ENCODE data around the gene CEP126.
"Not testable (repeated sequence)": the region's sequence is repeated elsewhere in the genome, so short reads cannot be mapped to it uniquely, and the experiment has no call there.

Gene CEP126

GRCh38 chr11:101929294-101929915, 14.6 kb downstream of the CEP126 start:
- DNase-seq (ENCODE audit: low spot score): no peak

DNA sequence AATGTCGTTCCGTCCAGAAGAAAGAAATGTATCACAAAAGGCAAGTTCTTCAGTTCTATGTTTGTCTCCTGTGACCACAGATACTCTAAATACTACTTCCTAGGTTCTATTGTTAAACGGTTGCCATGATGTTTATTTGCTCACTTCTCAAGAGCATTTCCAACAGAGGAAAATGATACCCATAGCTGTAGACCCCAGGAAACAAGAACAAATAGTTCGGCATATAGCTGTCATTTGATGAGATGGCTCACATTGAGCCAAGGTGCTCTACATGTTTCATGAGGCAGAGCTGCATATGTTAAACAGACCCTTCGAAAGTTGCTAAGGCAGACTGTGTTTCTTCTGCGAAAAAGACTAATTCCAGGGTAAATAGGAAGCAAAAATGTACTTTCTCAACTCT, 16.9 kb downstream of the CEP126 start:
- no peak for DNase-seq (ENCODE audit: low spot score)

- DNase-seq (ENCODE audit: low spot score): no peak
Measured at GRCh38 chr11:101940901-101941520, 26.2 kb downstream of the CEP126 start.

GRCh38 chr11:101944923-101945322, 30.1 kb downstream of the CEP126 start:
- DNase-seq (ENCODE audit: low spot score): no peak

DNA sequence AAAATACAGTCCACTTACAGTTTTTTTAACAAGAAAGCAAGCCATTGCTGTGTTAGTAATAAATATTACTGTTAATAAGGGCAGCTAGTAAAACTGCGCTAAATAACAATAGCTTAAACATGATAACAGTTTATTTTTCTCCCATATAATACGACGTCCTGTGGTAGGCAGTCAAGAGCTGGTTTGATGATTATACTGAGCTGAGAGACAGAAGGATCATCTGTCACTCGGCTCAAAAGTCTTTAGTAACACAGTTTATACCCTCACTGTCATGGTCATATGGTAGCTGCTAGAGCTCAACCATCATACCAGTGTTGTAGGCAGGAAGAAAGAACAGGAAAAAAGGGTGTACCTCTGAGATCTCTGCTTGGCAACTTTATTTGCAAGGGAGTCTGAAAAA, 30.6 kb downstream of the CEP126 start:
- no peak for DNase-seq (ENCODE audit: low spot score)

DNA sequence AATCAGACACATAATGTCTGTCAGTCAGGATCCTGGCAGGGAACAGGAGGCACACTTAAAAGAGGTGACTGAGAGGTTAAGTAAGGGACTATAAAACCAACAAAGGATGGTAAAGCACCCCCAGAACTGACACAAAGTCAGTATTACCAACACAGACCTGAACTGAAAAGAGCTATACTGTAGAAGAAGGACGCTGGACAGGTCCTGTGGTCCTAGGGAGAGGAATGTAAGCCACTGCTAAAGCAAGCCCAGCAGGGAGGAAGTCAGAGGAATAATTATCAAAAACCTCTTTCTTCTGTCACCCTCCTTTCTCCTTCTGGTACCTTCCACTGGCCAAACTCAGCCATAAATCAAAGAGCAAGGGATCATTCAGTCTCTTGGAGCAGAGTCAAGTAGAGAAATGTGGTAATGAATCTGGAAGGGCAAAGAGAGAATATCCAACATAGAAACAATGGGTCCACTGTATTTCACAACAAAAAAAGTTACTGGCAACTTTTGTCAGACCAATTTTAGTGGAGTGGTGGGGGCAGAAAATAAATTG, 34.9 kb downstream of the CEP126 start:
- DNase-seq (ENCODE audit: low spot score): no peak

DNA sequence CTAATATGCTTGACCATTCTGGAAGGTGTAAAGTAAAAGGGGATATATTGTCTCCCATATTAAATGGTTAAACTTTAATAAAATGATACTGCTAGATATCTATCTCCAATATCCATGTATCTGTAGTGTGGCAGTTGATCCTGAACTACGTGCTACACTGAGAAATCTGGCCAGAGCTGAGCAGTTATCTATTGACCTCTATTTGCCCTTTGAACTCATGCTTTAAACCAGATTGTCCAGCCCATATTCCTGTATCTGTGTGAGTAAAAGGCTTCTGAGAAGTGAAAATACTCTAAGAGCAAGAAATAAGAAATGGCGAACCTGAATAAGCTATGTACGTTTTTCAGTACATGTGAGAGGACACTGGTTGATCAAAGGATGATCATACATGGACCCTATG, 40.5 kb downstream of the CEP126 start:
- DNase-seq (ENCODE audit: low spot score): no peak

DNA sequence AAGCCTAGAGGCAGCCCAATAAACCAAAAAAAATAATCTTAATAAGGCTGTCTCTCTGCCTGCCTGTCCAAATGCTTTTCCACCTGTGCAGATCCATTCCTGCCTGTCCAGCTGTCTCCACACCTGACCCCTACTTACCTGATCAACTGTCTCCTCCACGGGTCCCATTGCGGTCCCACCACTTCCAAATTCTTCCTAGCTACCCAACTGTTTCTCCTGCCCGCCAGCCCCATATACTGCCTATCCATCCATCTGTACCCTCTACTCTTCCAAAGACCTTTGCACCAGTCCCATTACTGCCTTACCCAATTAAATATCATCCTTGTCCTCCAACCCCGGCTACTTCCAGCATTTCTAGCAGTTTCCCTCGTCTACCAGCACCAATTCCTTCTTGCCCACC, 40.9 kb downstream of the CEP126 start:
- DNase-seq (ENCODE audit: low spot score): no peak

GRCh38 chr11:101960231-101960630, 45.4 kb downstream of the CEP126 start:
- no peak for DNase-seq (ENCODE audit: low spot score)

DNA sequence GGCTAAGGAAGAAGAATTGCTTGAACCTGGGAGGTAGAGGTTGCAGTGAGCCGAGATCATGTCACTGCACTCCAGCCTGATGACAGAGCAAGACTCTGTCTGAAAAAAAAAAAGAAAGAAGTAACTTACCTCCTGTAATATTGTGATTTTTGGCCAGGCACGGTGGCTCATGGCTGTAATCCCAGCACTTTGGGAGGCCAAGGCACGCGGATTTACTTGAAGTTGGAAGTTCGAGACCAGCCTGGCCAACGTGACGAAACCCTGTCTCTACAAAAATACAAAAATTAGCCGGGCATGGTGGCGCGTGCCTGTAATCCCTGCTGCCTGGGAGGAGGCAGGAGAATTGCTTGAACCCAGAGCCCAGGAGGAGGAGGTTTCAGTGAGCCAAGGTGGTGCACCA, 49.4 kb downstream of the CEP126 start:
- not testable (repeated sequence) for DNase-seq (ENCODE audit: low spot score)

- no peak for DNase-seq (ENCODE audit: low spot score)
Measured at GRCh38 chr11:101974255-101974654, 59.4 kb downstream of the CEP126 start.

DNA sequence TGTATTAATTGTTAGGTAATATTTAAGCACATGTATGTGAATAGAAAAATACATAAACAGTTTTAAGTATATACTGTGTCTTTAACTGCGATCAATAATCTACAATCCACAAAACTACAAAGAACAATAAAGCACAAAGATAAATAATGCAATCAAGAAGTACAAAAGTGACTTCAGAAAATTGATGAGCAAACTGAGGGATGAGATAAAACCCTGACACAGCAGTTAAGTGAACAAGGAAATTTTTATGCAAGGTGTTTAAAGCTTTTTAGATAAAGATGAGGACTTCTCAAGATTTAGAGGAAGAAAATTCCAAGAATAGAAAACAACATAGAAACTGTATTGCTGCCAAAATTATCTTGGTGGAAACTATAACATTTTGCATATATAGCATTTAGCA, 60.0 kb downstream of the CEP126 start:
- no peak for DNase-seq (ENCODE audit: low spot score)

GRCh38 chr11:101975734-101976133, 60.9 kb downstream of the CEP126 start:
- DNase-seq (ENCODE audit: low spot score): no peak

- no peak for DNase-seq (ENCODE audit: low spot score)
Measured at GRCh38 chr11:101987370-101987769, 72.6 kb downstream of the CEP126 start.

GRCh38 chr11:101993172-101993571, 78.4 kb downstream of the CEP126 start:
- DNase-seq (ENCODE audit: low spot score): no peak

DNA sequence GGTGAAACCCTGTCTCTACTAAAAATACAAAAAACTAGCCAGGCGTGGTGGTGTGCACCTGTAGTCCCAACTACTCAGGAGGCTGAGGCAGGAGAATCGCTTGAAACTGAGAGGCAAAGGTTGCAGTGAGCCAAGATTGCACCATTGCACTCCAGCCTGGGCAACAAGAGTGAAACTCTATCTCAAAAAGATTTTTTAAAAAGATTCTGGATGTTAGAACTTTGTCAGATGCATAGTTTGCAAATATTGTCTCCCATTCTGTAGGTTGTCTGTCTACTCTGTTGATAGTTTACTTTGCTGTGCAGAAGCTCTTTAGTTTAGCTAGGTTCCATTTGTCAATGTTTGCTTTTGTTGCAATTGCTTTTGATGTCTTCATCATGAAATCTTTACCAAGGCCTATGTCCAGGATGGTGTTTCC, 79.3 kb downstream of the CEP126 start:
- DNase-seq (ENCODE audit: low spot score): not testable (repeated sequence)

- no peak for DNase-seq (ENCODE audit: low spot score)
Measured at GRCh38 chr11:101996111-101996510, 81.3 kb downstream of the CEP126 start.

DNA sequence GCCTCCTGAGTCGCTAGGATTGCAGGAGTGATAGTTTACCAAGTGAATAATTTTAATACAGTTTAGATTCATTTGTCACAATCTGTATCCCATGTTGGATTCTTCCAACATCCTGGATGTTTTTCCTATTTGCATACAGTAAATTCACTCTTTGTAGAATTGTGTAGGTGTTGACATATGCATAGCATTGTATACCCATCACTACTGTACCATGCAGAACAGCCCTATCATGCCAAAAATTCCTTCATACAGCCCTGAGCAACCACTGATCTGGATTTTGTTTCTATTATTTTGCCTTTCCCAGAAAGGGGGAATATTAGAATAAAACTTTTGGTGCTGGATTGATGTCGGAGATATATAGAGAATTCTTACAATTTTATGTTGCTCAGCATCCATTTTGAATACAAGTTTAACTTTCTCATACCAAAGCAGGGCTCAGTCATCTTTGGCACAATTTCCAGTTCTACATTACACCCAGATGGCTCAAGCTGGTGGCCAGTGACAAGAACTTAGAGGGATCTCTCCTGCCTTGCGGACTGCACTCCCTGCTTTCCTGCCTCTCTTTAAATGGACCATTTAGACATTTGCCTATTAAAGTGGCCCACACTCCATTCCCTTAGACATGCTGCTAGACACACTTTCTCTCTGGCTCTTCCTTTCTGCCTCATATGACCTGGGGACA, 87.0 kb downstream of the CEP126 start:
- no peak for DNase-seq (ENCODE audit: low spot score)

DNA sequence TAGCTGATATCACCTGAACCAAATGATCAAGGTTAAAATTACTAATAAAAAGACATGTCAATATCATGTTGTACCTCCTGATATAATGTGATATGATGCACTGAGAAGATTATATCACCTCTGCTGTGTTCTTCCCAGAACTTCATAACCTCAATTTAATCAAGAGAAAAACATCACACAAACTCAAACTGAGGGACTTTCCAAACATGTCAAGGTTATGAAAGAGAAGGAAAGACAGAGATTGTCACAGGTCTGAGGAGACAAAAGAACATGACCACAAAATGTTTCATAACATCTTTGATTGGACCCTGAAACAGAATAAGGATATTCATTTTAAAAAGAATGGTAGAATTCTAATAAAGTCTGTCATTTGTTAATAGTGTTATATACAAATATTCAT, 89.4 kb downstream of the CEP126 start:
- no peak for DNase-seq (ENCODE audit: low spot score)

- no peak for DNase-seq (ENCODE audit: low spot score)
Measured at GRCh38 chr11:102005306-102005705, 90.5 kb downstream of the CEP126 start.

GRCh38 chr11:102006835-102007566, 92.2 kb downstream of the CEP126 start:
- DNase-seq (ENCODE audit: low spot score): no peak

- DNase-seq (ENCODE audit: low spot score): peak; percentile 67
Measured at GRCh38 chr11:102007567-102008437, 93.0 kb downstream of the CEP126 start.

All from kidney capillary endothelial cell (primary cell).